ENCODE measurements around the gene FAM240A.
"Not testable (repeated sequence)": the region's sequence is repeated elsewhere in the genome, so short reads cannot be mapped to it uniquely, and the experiment has no call there.

FAM240A gene

GRCh38 chr3:46573701-46574100 lies 38.6 kb upstream of the FAM240A start:
- H3K4me3 ChIP-seq (ENCODE audit: control insufficient read depth, low read depth, low read length), result no peak overlapping the region
- TF ChIP-seq CTCF (conservative IDR thresholded peaks at IDR 0.05; ENCODE audit: control insufficient read depth, insufficient read depth, low read depth, low read length), result no peak
- no peak for DNase-seq (ENCODE audit: low read depth)

GRCh38 chr3:46574243-46574646 lies 38.1 kb upstream of the FAM240A start:
- H3K4me3 ChIP-seq (ENCODE audit: control insufficient read depth, low read depth, low read length), result no peak overlapping the region
- DNase-seq (ENCODE audit: low read depth), result no peak
- TF ChIP-seq CTCF (conservative IDR thresholded peaks at IDR 0.05; ENCODE audit: control insufficient read depth, insufficient read depth, low read depth, low read length), result no peak

- DNase-seq (ENCODE audit: low read depth), result no peak
- TF ChIP-seq CTCF (conservative IDR thresholded peaks at IDR 0.05; ENCODE audit: control insufficient read depth, insufficient read depth, low read depth, low read length), result no peak
- H3K4me3 ChIP-seq (ENCODE audit: control insufficient read depth, low read depth, low read length), result no peak overlapping the region
Measured at GRCh38 chr3:46574881-46575576, 37.3 kb upstream of the FAM240A start.

GRCh38 chr3:46575577-46576222 lies 36.6 kb upstream of the FAM240A start:
- DNase-seq (ENCODE audit: low read depth), result no peak
- H3K4me3 ChIP-seq (ENCODE audit: control insufficient read depth, low read depth, low read length), result no peak overlapping the region
- TF ChIP-seq CTCF (conservative IDR thresholded peaks at IDR 0.05; ENCODE audit: control insufficient read depth, insufficient read depth, low read depth, low read length), result no peak

- no peak for DNase-seq (ENCODE audit: low read depth)
- H3K4me3 ChIP-seq (ENCODE audit: control insufficient read depth, low read depth, low read length), result no peak overlapping the region
- TF ChIP-seq CTCF (conservative IDR thresholded peaks at IDR 0.05; ENCODE audit: control insufficient read depth, insufficient read depth, low read depth, low read length), result no peak
Measured at GRCh38 chr3:46576386-46576785, 35.9 kb upstream of the FAM240A start.

- no peak for TF ChIP-seq CTCF (conservative IDR thresholded peaks at IDR 0.05; ENCODE audit: control insufficient read depth, insufficient read depth, low read depth, low read length)
- H3K4me3 ChIP-seq (ENCODE audit: control insufficient read depth, low read depth, low read length), result no peak overlapping the region
Measured at GRCh38 chr3:46576879-46577278, 35.4 kb upstream of the FAM240A start.

GRCh38 chr3:46577580-46578249 lies 34.6 kb upstream of the FAM240A start:
- H3K4me3 ChIP-seq (ENCODE audit: control insufficient read depth, low read depth, low read length); DNase-seq (ENCODE audit: low read depth): not testable (repeated sequence)

More at GRCh38 chr3:46576879-46577278, 35.4 kb upstream of the FAM240A start:
- DNase-seq (ENCODE audit: low read depth), result no peak
